ENCODE measurements around the gene YY1.

DNA sequence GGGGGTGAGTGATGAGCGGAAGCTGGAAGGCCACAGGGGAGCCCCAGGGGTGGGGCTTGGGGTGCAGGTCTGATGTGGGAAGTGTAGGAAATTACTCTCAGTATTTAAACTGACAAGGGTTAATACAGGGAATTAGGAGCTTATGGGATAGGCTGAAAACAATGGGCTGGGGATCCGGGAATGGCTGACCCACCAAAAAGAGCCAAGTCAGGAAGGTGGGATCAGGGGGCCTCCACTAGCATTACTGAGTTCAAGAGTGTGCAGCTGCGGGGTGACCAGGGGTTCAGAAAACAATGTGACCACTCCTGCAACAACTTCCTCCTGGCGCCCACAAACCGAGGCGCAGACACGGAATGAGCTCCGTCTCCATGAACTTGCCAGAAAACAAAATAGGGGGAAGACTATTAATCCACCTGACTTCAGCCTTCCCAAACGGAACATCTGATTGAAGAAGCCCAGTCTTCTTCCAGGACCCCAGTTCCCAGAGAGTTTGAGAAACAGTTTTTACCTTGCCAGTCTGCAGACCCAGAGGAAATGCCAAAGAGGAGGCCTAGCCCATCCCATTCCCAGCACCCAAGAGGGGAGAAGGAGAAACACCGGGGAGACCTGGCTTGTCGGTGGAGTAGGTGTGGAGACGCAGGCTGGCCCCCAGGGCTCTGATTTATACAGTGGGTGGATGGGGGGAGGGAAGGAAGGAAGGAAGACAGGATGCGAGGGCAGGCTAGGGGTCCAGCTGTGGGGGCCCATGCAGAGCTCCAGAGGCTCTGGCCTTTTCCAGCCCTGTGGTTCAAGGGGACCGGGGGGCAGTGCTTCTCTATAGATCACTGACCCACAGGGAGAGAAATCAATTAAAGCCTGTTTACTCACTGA is 16.5 kb upstream of the YY1 start:
- TF ChIP-seq POLR2A (IDR thresholded peaks at IDR 0.05; ENCODE audit: low read depth, low read length) (no peak), FOS (IDR thresholded peaks at IDR 0.05; ENCODE audit: low read depth, low read length) (no peak), RFX5 (IDR thresholded peaks at IDR 0.05; ENCODE audit: low read depth, low read length) (no peak), BHLHE40 (IDR thresholded peaks at IDR 0.05; ENCODE audit: low read depth, low read length) (no peak), RAD21 (IDR thresholded peaks at IDR 0.05; ENCODE audit: low read length) (no peak), SMC3 (IDR thresholded peaks at IDR 0.05; ENCODE audit: low read depth, low read length) (no peak), CEBPB (IDR thresholded peaks at IDR 0.05; ENCODE audit: low read depth, low read length) (no peak), MXI1 (IDR thresholded peaks at IDR 0.05; ENCODE audit: borderline replicate concordance, low read depth, low read length) (no peak), CHD1 (IDR thresholded peaks at IDR 0.05; ENCODE audit: low read depth, low read length) (no peak), MAZ (IDR thresholded peaks at IDR 0.05; ENCODE audit: borderline replicate concordance, low read depth, low read length) (no peak), RCOR1 (IDR thresholded peaks at IDR 0.05; ENCODE audit: insufficient replicate concordance, low read length) (no peak)
- TF ChIP-seq, protein P1, sequence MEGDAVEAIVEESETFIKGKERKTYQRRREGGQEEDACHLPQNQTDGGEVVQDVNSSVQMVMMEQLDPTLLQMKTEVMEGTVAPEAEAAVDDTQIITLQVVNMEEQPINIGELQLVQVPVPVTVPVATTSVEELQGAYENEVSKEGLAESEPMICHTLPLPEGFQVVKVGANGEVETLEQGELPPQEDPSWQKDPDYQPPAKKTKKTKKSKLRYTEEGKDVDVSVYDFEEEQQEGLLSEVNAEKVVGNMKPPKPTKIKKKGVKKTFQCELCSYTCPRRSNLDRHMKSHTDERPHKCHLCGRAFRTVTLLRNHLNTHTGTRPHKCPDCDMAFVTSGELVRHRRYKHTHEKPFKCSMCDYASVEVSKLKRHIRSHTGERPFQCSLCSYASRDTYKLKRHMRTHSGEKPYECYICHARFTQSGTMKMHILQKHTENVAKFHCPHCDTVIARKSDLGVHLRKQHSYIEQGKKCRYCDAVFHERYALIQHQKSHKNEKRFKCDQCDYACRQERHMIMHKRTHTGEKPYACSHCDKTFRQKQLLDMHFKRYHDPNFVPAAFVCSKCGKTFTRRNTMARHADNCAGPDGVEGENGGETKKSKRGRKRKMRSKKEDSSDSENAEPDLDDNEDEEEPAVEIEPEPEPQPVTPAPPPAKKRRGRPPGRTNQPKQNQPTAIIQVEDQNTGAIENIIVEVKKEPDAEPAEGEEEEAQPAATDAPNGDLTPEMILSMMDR (conservative IDR thresholded peaks at IDR 0.05; ENCODE audit: low read depth, low read length), result no peak
- TF ChIP-seq, protein P2, sequence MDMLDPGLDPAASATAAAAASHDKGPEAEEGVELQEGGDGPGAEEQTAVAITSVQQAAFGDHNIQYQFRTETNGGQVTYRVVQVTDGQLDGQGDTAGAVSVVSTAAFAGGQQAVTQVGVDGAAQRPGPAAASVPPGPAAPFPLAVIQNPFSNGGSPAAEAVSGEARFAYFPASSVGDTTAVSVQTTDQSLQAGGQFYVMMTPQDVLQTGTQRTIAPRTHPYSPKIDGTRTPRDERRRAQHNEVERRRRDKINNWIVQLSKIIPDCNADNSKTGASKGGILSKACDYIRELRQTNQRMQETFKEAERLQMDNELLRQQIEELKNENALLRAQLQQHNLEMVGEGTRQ (IDR thresholded peaks at IDR 0.05; ENCODE audit: low read depth, low read length), result no peak
